ENCODE measurements around the gene MPRIP. TPM values are rescaled to one million over a fixed set of nuclear protein-coding genes. Genes with fewer than 3 reads are reported as not detected.
A peak's percentile ranks its signal among the peaks of the same experiment; 100 is the strongest.

The MPRIP gene
- total RNA-seq, 4 donors from 2014 or later = 130 to 244 (median 155) TPM

DNA sequence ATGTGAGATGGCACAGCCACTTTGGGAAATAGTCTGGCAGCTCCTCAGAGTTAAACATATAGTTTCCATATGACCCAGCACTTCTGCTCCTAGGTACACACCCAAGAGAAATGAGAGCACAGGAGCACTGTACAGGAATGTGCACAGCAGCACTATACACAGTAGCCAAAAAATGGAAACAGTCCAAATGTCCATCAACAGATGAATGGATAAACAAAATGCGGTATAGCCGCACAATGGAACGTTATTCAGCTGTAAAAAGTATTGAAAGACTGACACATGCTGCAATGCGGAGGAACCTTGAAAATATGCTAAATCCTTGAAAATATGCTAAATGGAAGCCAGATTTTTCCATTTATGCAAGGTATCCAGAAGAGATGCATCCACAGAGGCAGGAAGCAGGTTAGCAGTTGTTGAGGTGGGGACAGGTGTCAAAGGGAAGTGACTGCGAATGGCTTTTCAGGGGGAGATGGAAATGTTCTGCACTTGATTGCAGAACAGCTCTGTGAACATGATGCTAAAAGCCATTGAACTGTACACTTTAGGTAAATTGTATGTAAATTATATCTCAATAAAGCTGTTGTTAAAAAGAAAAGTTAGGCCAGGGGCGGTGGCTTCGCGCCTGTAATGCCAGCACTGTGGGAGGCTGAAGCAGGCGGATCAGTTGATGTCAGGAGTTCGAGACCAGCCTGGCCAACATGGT is 80.7 kb downstream of the MPRIP start:
- Histone ChIP-seq H3K27ac (no peak overlapping the region), H3K36me3 (no peaks in the 10 kb centered on the region), H3K27me3 (no peaks in the 10 kb centered on the region), H3K4me3 (replicated peaks in 1 of 3) (no peak overlapping the region), H3K9me3 (no peaks in the 10 kb centered on the region), H3K4me1 (peaks cover 47 to 56% of the 10 kb centered on the region in 2 donors)
- intact Hi-C loops (cut with DNase I) = no loop called here
- TF ChIP-seq POLR2A (IDR thresholded peaks at IDR 0.05) = no peak
- TF ChIP-seq, protein P1, sequence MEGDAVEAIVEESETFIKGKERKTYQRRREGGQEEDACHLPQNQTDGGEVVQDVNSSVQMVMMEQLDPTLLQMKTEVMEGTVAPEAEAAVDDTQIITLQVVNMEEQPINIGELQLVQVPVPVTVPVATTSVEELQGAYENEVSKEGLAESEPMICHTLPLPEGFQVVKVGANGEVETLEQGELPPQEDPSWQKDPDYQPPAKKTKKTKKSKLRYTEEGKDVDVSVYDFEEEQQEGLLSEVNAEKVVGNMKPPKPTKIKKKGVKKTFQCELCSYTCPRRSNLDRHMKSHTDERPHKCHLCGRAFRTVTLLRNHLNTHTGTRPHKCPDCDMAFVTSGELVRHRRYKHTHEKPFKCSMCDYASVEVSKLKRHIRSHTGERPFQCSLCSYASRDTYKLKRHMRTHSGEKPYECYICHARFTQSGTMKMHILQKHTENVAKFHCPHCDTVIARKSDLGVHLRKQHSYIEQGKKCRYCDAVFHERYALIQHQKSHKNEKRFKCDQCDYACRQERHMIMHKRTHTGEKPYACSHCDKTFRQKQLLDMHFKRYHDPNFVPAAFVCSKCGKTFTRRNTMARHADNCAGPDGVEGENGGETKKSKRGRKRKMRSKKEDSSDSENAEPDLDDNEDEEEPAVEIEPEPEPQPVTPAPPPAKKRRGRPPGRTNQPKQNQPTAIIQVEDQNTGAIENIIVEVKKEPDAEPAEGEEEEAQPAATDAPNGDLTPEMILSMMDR (IDR thresholded peaks at IDR 0.05) = no peak
- no peak for DNase-seq
- 88 to 92% methylated on average over 10 of the region's 10 CpGs for WGBS, 2 donors

DNA sequence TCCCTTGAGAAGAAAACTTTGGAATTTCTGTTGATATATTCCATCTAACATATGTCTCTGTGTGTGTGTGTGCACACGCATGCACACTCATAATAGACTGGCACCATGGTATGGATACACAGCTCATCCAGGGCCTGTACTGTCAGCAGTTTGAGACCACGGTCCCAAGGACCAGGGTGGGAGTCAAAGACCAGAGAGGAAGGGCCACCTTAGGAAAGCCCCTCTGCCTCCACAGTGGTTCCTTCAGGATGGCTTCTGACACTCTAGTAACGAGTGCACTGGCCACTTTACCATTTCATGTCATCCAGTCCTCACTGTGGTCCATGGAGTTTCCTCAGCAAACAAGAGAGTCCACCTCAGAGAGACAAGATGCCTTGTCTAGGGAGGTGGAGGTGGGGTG is 82.1 kb downstream of the MPRIP start:
- H3K9me3 ChIP-seq = no peaks in the 10 kb centered on the region
- H3K27me3 ChIP-seq = no peaks in the 10 kb centered on the region
- H3K4me1 ChIP-seq = peaks cover 41 to 56% of the 10 kb centered on the region in 2 donors
- 88 to 92% methylated on average over 2 to 3 of the region's 3 CpGs for WGBS, 2 donors
- no peak for DNase-seq
- no peak overlapping the region for H3K4me3 ChIP-seq (replicated peaks in 1 of 3)
- intact Hi-C loops (cut with DNase I) = no loop called here
- H3K36me3 ChIP-seq = peaks cover 0 to under 1% of the 10 kb centered on the region in 2 donors
- TF ChIP-seq, protein P1 (IDR thresholded peaks at IDR 0.05) = no peak
- no peak for TF ChIP-seq POLR2A (IDR thresholded peaks at IDR 0.05)
- no peak overlapping the region for H3K27ac ChIP-seq

DNA sequence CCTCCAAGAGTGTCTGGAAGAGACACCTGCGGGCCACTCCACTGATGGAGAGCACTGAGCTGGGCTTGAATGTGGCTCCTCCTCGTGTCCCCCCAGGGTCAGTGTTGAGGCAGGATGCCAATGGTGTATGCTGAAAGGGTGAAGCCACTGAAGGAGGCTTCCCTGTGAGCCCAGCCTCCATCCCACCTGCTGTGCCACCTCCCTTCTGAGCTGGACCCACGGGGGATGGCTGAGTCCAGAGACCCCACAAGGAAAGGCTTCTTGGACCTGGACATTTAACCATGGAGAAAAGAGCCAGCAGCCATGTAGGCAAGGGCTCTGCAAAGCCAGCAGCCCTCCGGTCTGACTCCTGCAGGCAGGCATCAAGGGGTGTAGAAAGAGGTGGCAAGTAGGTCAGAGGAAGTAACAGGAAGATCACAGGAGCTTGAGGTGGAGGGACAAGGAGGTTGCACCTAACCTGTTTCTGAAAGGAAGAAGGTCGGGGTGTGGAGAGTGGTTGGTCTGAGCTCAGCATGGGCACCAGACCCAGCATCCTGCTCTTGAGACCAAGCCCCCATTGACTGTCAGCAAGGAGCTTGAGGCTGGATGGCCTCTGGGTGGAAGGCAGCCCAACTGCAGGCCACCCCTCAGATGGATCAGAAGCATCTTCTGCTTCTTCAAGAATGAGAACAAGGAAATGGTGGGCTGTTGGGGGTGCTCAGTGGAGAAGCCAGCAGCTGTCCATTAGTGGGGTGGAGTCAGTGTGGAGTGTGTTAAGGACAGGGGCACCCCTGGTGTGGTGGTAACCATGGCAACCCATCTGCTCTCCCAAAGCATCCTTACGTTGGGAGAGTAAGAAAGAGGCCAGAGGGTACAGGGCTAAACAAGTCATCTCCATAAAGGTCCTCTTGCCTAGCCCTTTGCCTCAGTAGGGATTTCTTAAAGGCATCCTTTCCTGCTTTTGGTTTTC is 83.2 kb downstream of the MPRIP start:
- Histone ChIP-seq H3K36me3 (peaks cover 0 to 8% of the 10 kb centered on the region in 2 donors), H3K27ac (peak overlapping the region in 1 of 3 donors; percentile 61), H3K4me1 (peaks cover 35 to 52% of the 10 kb centered on the region in 2 donors), H3K9me3 (no peaks in the 10 kb centered on the region), H3K4me3 (replicated peaks in 1 of 3) (no peak overlapping the region), H3K27me3 (no peaks in the 10 kb centered on the region)
- 77 to 84% methylated on average over 3 to 6 of the region's 6 CpGs for WGBS, 2 donors
- intact Hi-C loops (cut with DNase I) = no loop called here
- DNase-seq = no peak
- TF ChIP-seq POLR2A (IDR thresholded peaks at IDR 0.05) = no peak
- TF ChIP-seq, protein P1 (IDR thresholded peaks at IDR 0.05) = no peak

DNA sequence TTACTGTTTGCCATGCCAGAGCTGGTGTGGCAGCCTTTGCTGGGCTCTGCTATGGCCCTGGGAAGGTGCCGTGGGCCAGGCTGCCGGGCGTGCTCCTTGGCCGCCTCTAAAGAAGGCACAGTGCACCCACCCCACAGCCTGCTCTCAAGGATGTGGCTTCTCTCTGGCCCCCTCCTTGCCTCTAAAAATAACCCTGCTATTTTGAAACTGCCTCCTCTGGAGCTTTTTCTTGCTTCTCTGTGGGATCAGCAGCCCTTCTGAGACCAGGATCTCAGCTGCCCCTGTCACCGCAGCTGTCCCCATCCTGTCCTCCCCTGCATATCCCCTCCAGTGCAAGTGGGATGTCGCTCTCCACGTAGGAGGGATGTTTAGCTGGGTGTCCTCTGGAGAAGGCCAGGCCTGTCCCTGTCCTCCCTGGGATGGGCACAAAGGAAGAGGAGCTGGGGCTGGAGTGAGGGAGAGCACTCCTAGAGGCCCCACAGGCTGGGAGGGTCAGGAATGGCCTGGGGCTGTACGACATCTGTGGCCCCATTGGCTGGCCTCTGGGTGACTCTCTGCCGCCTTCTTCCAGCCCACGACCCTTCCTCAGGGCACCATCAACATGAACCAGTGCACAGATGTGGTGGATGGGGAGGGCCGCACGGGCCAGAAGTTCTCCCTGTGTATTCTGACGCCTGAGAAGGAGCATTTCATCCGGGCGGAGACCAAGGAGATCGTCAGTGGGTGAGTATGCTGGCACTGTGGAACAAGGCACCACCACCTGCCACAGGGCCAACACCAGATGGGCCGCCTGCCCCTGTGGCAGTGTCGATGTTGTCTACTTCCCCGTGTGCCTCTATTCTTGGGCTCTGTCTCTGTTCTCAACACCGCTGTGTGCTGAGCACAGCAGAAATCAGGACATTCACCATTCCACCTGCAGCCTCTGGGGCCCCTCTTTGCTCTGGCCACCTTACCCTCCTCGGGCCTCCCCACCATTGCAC is 84.2 kb downstream of the MPRIP start:
- TF ChIP-seq, protein P1 (IDR thresholded peaks at IDR 0.05) = no peak
- TF ChIP-seq POLR2A (IDR thresholded peaks at IDR 0.05) = no peak
- H3K36me3 ChIP-seq = peaks cover 8 to 17% of the 10 kb centered on the region in 2 donors
- H3K27ac ChIP-seq = peak overlapping the region in 2 of 3 donors; percentile 56 to 61
- H3K9me3 ChIP-seq = no peaks in the 10 kb centered on the region
- H3K4me1 ChIP-seq = peaks cover 25 to 42% of the 10 kb centered on the region in 2 donors
- no peak for DNase-seq
- H3K4me3 ChIP-seq (replicated peaks in 1 of 3) = no peak overlapping the region
- 76 to 85% methylated on average over 19 to 20 of the region's 21 CpGs for WGBS, 2 donors
- no peaks in the 10 kb centered on the region for H3K27me3 ChIP-seq
- intact Hi-C loops (cut with DNase I) = no loop called here
